Activated naive CD8-positive, alpha-beta T cell treated with anti-CD3 and anti-CD28 coated beads, Interleukin-2, amount 50 U/mL, for 16 hours (primary cell): ENCODE measurements around the gene TBCA.
"Not testable (repeated sequence)": the region's sequence is repeated elsewhere in the genome, so short reads cannot be mapped to it uniquely, and the experiment has no call there.

Source experiments
- DNase-seq: peaks from one replicate; pipeline ENCODE4 v3.0.0-alpha.2; 2020; ENCODE audit warnings: low read depth, low spot score

Gene TBCA

DNA sequence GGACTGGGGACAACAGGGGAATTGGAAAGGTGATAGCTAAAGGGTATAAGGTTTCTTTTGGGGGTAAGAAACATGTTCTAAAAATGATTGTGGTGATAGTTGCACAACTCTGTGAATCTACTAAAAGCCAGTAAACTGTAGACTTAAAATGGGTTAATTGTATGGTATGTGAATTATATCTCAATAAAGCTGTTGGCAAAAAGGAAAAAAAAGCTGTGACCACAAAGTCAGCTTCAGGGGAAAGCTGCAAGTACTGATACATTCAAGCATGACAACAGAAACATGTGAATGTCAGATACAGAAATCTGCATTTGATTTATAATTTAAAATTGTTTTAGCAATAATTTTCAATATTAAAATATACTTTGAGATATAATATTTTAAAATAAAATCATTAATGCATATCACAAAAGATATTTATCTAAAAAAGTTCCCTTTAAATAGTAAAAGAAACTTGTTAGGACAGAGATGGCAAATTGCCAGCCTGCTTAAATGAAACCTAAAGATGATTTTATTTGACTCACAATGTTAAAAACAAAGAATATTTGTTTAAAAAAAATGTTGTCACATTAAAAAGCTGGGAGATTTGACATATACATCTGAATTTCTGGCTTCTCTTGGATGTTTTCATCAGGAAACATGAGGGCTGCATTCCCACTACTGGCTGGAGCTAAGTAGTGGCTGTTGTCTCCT lies 66.0 kb downstream of the TBCA start:
- no peak for DNase-seq

- no peak for DNase-seq
Measured at GRCh38 chr5:77709340-77709739, 66.8 kb downstream of the TBCA start.

DNA sequence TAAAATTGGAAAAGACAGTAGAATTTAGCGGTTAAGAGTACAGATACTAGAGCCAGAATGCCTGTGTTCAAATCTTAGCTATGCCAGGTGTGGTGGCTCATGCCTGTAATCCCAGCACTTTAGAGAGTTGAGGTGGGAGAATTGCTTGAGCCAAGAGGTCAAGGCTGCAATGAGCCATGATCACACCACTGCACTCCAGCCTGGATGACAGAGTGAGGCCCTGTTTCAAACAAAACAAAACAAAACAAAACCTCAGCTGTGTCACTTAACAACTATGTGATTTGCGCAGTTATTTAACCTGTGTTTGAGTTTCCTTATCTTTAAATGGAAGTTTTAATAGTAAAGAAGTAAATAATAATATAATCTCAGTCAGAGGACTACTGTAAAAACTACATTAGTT lies 68.3 kb downstream of the TBCA start:
- DNase-seq = no peak

DNA sequence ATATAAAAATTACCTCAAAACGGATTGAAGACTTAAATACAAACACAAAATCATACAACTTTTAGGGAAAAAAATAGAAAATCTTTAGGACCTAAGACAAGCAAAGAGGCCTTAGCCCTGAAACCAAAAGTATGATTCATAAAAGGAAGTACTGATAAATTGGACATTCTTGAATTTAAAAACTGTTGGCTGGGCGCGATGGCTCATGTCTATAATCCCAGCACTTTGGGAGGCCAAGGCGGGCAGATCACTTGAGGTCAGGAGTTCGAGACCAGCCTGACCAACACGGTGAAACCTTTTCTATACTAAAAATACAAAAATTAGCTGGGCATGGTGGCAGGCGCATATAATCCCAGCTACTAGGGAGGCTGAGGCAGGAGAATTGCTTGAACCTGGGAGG lies 76.6 kb downstream of the TBCA start:
- DNase-seq = not testable (repeated sequence)

GRCh38 chr5:77698920-77699319 lies 77.2 kb downstream of the TBCA start:
- DNase-seq = no peak

- DNase-seq = no peak
Measured at GRCh38 chr5:77697692-77698091, 78.4 kb downstream of the TBCA start.

DNA sequence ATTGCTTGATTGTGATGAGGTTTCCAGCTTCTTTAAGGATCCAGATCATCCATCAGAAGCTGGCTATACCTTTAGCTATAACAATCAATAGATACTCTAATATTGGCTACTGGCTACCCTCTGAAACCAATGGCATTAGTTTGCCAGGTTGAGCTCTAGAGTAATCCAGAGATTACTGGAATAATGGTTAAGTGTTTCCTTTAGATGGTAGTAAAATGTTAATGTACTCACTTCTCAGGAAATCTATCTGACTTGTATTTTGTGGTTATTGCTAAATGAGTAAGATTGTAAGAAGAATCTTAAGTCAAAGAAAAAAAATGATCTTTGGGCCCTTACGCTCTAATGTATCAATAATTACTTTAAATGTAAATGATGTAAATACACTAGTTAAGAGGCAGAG lies 80.0 kb downstream of the TBCA start:
- DNase-seq = no peak

DNA sequence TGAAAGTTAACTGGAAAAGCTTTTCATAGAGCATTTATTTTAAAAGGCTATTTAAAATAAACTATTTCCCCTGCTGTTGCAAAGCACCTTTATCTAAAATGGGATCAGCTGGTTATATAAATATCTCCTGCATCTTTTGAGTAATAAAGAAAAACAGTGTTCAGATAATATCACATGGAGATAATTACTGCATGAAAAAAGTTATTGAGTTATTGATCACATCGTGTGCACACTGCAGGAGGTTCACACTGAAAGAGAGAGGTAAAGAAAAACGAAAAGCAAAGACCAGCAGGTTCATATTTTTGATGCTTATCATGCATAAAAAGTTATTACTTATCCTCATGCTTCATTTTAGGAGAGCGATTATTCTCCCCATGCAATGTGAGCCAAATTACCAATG lies 82.2 kb downstream of the TBCA start:
- DNase-seq = no peak

DNA sequence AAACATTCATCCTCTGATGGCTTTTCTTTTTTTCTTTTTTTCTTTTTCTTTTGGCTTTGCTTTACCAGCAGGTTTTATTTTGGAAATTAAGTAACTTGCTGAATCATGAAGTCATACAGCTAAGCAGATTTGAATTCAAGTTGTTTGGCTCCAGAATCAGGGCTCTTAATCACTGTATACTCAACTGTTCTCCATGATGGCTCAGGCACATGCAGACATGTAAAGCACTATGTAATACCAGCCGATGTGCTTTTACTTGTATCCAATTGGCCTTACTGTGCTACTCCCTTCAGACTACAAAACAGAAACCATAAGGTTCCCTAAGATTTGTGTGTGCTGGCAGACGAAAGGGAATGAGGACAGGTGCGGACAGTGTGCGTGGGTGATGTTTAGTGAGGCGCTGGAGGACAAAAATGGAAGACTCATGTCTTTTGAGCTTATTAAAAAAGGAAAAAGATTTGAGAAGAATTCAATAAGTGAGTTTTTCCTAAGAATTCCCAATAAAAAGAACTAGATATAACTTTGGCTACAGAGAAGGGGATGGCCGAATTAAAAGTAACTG lies 92.9 kb downstream of the TBCA start:
- no peak for DNase-seq

DNA sequence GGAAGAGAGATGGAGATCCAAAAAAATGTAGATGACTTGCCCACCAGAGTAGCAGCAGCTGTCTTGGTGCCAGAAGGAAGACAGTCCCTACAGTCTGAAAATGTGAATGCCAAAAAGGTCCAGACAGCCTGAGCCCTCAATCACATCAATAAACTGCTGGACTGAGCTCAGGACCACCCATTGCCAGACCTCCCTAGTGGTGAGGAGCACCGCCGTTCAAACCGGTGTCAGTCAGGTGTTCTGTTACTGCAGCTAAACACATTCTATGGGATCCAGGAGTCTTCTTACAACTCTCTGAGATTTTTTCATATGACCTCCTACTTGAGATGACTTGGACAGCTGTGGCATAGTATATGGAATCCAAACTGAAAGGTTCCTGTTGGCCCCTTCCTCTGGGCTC lies 105.6 kb downstream of the TBCA start:
- no peak for DNase-seq

DNA sequence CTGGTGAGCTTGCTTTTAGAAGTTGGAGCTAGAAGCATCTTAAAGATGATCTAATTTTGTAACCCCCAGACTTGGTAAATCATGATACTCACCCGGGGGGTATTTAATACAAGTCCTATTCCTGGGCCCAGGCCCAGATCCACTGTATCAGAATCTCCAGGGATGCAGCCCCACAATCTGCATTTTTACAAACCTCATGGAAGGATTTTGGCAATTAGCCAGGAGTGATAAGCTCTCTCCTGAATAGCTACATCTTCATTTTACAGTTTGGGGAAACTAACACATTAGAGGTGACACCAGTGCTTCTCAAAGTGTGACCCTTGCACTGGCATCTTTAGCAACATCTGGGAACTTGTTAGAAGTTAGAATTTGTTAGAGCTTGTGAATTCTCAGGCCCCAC lies 106.5 kb downstream of the TBCA start:
- DNase-seq = no peak

DNA sequence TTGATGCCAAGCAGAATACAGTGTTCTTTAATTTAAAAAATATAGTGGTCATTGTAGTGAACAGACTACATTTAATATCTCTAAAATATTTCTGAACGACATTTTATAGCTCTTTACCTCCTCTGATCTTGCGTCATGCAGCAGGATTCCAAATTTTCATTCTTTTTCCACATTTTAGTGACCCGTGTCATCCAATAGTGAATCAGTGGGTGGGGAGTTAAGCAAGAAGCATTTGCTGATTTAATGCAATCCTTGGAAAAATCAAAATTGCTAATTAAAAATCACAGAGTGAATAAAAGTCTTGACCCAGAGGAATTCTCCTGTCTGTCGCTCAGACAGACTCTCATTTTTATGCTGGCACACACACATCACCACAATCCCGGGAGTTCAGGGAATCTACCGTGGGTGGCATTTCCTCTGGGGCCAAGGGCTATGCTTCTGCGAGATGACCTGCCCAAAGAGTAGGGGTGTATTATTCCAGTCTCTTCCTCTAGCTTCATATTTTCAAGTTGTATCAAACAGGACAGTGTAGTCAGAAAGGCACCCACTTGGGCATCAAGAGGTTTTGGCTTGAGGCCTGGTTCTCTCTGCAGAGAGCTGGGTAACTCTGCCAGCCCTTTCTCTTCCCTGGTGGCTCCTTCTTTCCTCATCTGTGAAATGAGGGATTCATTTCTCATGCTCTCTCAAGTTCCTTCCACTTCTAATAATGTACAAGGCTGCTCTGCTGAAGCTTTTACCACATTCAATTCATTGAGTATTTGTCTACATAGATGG lies 112.9 kb downstream of the TBCA start:
- no peak for DNase-seq

DNA sequence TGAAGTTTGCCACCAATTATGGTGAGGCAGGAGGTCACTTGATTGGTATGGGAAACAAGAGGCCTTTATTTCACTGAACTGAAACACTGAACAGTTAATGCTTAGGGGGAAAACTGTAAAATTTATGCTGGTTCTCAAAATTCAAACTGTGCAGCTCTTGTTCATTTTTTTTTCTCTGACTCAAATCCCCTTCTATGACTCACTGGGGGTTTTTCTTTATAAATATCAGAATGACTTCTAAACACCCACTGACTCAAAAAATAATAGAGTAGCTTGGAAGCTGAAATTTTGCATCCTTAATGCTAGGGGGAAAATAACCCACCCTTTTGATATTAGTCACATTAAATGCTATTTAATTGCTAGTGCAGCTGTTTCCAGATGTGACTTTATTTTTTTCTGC lies 113.5 kb downstream of the TBCA start:
- DNase-seq = no peak

GRCh38 chr5:77658662-77659061 lies 117.5 kb downstream of the TBCA start:
- DNase-seq = no peak

DNA sequence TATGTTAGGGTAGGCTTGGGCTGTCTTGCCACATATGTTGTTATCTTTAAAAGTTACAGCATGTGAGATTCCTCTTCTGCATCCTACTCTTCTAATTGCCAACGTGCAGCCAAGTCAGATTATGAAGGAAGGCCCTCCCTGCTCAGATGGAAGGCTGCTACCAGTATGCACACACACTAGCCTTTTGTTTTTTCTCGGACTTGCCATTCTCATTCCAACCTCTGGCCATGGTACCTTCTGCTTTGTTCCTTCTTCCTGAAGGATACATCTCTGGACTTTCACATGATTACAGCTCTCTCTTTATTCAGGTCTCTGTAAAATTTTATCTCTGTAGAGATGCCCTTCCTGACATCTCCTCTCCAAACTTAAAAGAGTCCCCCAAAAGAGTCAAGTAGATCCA lies 124.8 kb downstream of the TBCA start:
- no peak for DNase-seq

DNA sequence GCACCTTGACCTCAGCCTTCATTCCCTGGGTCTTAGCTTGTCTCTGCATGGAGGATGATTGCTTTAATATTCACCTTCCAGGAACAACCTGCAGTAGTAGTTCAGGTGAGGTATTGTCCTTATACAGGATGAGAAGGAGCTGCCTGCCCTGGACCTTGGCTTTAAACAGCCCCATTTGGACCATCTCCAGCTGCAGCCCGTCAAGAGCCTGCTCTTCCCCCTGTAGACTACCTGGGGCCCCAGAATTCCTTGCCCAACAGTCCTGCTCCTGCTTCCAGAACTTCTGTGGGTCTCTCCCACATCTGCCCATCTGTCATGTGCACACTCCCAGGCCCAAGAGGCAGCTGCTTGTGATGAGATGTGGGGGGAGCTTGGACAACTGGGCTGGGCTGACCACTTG lies 125.5 kb downstream of the TBCA start:
- DNase-seq = no peak

DNA sequence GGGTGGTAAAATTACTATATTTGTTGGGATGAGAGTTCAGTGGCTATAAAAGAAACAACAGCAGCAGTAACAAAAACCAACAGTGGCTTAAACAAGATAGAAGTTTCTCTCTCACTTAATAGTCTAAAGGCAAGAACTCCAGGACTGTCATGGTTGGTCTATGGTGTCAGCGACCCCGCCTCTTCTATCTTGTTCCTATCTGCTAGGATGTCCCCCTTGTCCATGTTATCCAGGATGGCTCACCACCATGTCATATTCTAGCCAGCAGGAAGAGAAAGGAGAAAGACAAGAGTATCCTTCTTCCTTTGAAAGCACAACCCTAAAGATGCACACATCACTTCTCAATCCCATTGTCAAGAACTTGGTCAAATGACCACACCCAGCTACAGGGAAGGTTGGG lies 126.4 kb downstream of the TBCA start:
- DNase-seq = no peak

GRCh38 chr5:77645995-77646639 lies 130.0 kb downstream of the TBCA start:
- no peak for DNase-seq

DNA sequence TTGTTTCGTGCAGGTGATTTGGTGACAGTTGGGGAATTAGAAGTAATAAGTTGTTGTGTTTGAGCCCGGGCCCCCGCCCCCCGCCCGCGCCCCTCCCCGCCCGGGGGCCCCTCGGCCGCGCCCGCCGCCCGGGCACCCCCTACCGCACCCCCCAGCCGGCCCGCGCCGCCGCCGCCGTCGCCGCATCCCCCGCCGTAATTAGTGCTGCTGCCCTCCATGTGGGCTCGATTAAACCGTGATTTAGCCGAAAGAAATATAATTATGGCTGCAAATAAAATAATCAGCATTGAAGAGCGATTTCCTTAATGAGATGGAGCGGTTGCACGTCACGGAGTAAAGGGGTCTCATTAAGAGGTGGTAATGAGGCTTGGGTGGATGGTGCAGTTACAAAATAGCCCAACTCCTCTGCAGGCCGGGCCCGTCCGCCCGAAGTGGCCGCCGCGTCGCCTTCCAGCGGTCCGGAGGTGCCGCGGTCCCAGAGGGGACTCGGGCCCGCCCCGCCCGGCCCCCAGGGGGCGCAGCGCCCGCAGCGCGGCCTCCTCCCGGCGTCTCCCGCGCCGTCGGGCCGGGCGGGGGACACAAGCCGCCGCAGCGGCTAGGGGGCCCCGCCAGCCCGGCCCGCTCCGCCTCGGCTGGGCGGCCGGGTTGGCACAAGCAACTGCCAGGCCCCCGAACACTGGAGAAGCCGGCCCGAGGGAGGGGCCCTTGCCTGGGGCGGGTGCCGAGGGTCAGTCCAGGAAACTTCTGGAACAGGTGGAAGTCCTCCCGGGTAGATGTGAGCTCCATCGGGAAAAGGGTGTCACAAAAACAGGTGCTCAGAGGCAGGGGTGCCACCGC lies 130.8 kb downstream of the TBCA start:
- no peak for DNase-seq

DNA sequence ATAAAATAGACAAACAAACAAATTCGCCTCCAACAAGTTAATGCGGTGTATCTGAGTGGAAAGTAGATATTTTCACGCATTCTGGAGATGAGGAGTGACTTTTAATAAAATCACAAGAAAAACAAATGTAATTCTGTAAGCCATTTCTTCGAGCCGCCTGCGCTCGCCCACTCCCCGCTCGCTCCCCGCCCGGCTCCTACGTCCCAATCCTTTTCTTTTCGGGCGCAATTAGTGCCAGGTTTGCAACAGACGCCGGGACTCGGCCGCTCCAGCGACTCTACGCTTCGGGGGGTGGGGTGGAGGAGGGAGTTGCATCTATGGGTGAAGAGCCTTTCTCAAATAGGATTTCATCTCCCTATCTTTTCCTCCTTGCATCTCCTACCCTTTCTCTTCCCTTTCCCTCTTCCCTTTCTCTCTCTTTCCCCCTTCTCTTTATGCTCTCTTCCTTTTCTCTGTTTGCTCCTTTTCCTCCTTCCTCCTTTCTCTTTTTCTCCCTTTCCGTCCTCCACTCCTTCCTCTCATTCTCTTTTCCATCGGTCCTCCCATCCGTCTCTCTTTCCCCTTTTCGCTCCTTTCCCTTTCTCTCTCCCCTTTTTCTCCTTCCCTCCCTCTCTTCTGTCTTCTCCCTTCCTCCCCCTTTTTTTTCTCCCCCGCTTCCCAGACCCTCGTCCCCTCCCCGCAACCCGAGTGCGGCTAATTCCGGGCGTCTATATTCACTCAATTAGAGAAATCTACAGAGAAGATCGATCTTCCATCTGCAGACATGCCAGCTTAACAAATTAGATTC lies 131.6 kb downstream of the TBCA start:
- no peak for DNase-seq
